A549 (cell line): Measurements from ENCODE around the gene BRDT. TPM values are rescaled to one million over a fixed set of nuclear protein-coding genes. Genes with fewer than 3 reads are reported as not detected.

Experiments used
- ATAC-seq, 2 experiments: fragments of 200-7000 bp in 1 of 2; fragments of >200 bp in 1 of 2; cut with Nextera tagmentation in 1 of 2; cut with Tn5 transposase in 1 of 2; 3 replicates each; pipeline versions ENCODE4 v1.8.0 to v1.9.1; 2018 to 2020; ENCODE audit warnings: mild to moderate bottlenecking in 1 of 2, moderate library complexity in 1 of 2
- CTCF ChIA-PET: fragments of 300-600 bp; sonication (Branson Sonifier 250); formaldehyde crosslinking; extraction: SDS; loops from one replicate; lab custom pipeline; 2021; ENCODE audit warnings: antibody characterized with exemption, inconsistent platforms; lab: Yijun Ruan, JAX
- POLR2A ChIA-PET: fragments of 350-600 bp; formaldehyde crosslinking; extraction: SDS; loops from one replicate; lab custom pipeline; 2021; ENCODE audit warnings: antibody characterized with exemption, inconsistent platforms; lab: Yijun Ruan, JAX
- DNase-seq, 2 experiments: peaks; one replicate each; pipeline versions ENCODE4 v3.0.0 to v3.0.0-alpha.2; 2011 to 2016; ENCODE audit warnings: low read depth in 1 of 2, low spot score in 1 of 2
- FAIRE-seq: peaks from 2 replicates; lab custom pipeline; 2011; peaks lifted over from hg19 to GRCh38; lab: Jason Lieb, UNC
- H3K27ac ChIP-seq, 2 experiments: fragments of >200 bp; sonication (Bioruptor Twin); formaldehyde crosslinking; 3 replicates each; pipeline ENCODE4 v1.5.1; 2016 to 2017
- H3K4me1 ChIP-seq: fragments of >200 bp; sonication (Bioruptor Twin); formaldehyde crosslinking; 3 replicates; pipeline ENCODE4 v1.6.1; 2016
- H3K4me2 ChIP-seq: fragments of >200 bp; sonication (Bioruptor Twin); formaldehyde crosslinking; 3 replicates; pipeline ENCODE4 v1.6.1; 2016
- H3K4me3 ChIP-seq: fragments of >200 bp; sonication (Bioruptor Twin); formaldehyde crosslinking; 3 replicates; pipeline ENCODE4 v1.5.1; 2016
- H3K9me3 ChIP-seq: fragments of >200 bp; sonication (Bioruptor Twin); formaldehyde crosslinking; 3 replicates; pipeline ENCODE4 v1.6.1; 2016
- BCL3 ChIP-seq: fragments of >200 bp; sonication (Bioruptor Twin); formaldehyde crosslinking; IDR thresholded peaks from 3 replicates; pipeline ENCODE4 v1.6.1; 2016
- BHLHE40 ChIP-seq: IDR thresholded peaks from 2 replicates; pipeline ENCODE4 v1.6.1; 2012; ENCODE audit warnings: low read depth, low read length, inconsistent platforms
- CBX2 ChIP-seq: fragments of 200-600 bp; sonication (generic); IDR thresholded peaks from 2 replicates; pipeline ENCODE4 v1.6.1; 2016; ENCODE audit warnings: low read depth, mild to moderate bottlenecking, borderline replicate concordance
- ELK1 ChIP-seq: fragments of 150-350 bp; IDR thresholded peaks from 2 replicates; pipeline ENCODE4 v1.6.1; 2014; ENCODE audit warnings: low read depth, mild to moderate bottlenecking, low read length
- FOSB ChIP-seq: fragments of 250-450 bp; sonication (Bioruptor Pico); IDR thresholded peaks from 2 replicates; pipeline ENCODE4 v1.5.0; 2020; ENCODE audit warnings: mild to moderate bottlenecking, moderate library complexity
- FOSL2 ChIP-seq, 2 experiments: fragments of 450-650 bp in 1 of 2; fragments of >200 bp in 1 of 2; sonication (Bioruptor Twin) in 1 of 2; formaldehyde crosslinking; IDR thresholded peaks; 2 replicates each; pipeline versions ENCODE4 v1.5.0 to v1.6.1; 2016 to 2020; ENCODE audit warnings: mild to moderate bottlenecking in 1 of 2, moderate library complexity in 1 of 2
- HDAC2 ChIP-seq: fragments of 200-600 bp; sonication (generic); IDR thresholded peaks from 2 replicates; pipeline ENCODE4 v1.6.1; 2016
- HES2 ChIP-seq: fragments of >200 bp; sonication (Bioruptor Twin); formaldehyde crosslinking; IDR thresholded peaks from 2 replicates; pipeline ENCODE4 v1.6.1; 2016
- HMGXB4 ChIP-seq: fragments of 250-450 bp; sonication (Bioruptor Pico); IDR thresholded peaks from 2 replicates; pipeline ENCODE4 v1.5.0; 2021; ENCODE audit warnings: mild to moderate bottlenecking, moderate library complexity, borderline replicate concordance
- HOXB13 ChIP-seq: fragments of 250-450 bp; sonication (Bioruptor Pico); IDR thresholded peaks from 2 replicates; pipeline ENCODE4 v1.5.0; 2020; ENCODE audit warnings: low read depth, mild to moderate bottlenecking, moderate library complexity
- JUNB ChIP-seq: fragments of >200 bp; sonication (Bioruptor Twin); formaldehyde crosslinking; IDR thresholded peaks from 2 replicates; pipeline ENCODE4 v1.6.1; 2016
- KDM1A ChIP-seq: fragments of 200-600 bp; sonication (generic); IDR thresholded peaks from 2 replicates; pipeline ENCODE4 v1.6.1; 2016; ENCODE audit warnings: low read depth, mild to moderate bottlenecking
- MAFK ChIP-seq: fragments of 450-650 bp; IDR thresholded peaks from 2 replicates; pipeline ENCODE4 v1.6.1; 2014; ENCODE audit not compliant: partially characterized antibody
- MAX ChIP-seq: IDR thresholded peaks from 2 replicates; pipeline ENCODE4 v1.6.1; 2012
- NFE2L2 ChIP-seq: fragments of 150-350 bp; conservative IDR thresholded peaks from 2 replicates; pipeline ENCODE4 v1.6.1; 2014; ENCODE audit warnings: low read length
- NR3C1 ChIP-seq: fragments of >200 bp; sonication (Bioruptor Twin); formaldehyde crosslinking; IDR thresholded peaks from 3 replicates; pipeline ENCODE4 v1.6.1; 2017
- POLR2A ChIP-seq: IDR thresholded peaks from 2 replicates; pipeline ENCODE4 v1.6.1; 2012; ENCODE audit warnings: mild to moderate bottlenecking, low read length
- RAD21 ChIP-seq, 2 experiments: fragments of >200 bp in 1 of 2; sonication (Bioruptor Twin) in 1 of 2; formaldehyde crosslinking in 1 of 2; IDR thresholded peaks in 1 of 2; conservative IDR thresholded peaks in 1 of 2; 2 replicates in 1 of 2; 3 replicates in 1 of 2; pipeline ENCODE4 v1.6.1; 2012 to 2018; ENCODE audit warnings: inconsistent platforms in 1 of 2
- RARB ChIP-seq: fragments of 250-450 bp; sonication (Bioruptor Pico); IDR thresholded peaks from 2 replicates; pipeline ENCODE4 v1.8.0; 2021; ENCODE audit warnings: mild to moderate bottlenecking, moderate library complexity
- TFCP2L1 ChIP-seq: fragments of 250-450 bp; sonication (Bioruptor Pico); IDR thresholded peaks from 2 replicates; pipeline ENCODE4 v1.5.0; 2021; ENCODE audit warnings: mild to moderate bottlenecking
- TP53 ChIP-seq: fragments of 250-450 bp; sonication (Bioruptor Pico); IDR thresholded peaks from 2 replicates; pipeline ENCODE4 v1.5.0; 2021; ENCODE audit warnings: mild to moderate bottlenecking, moderate library complexity
- ZC3H11A ChIP-seq: fragments of 450-650 bp; IDR thresholded peaks from 2 replicates; pipeline ENCODE4 v1.6.1; 2014; ENCODE audit warnings: antibody characterized with exemption, mild to moderate bottlenecking
- WGBS: methylation state at CpG from one replicate; pipeline ENCODE4 v1.1.6; 2017; ENCODE audit errors: missing lambda C conversion rate; 5-methylcytosine and 5-hydroxymethylcytosine counted together
- polyA plus RNA-seq, 4 experiments: library from polyadenylated mRNA; depleted of rRNA in 3 of 4; stranded (reverse); fragments of >200 nt; fragmentation: RNase III in 1 of 4; extraction: RNeasy Plus Mini Kit Qiagen cat#74134 plus additional on column Dnase treatment in 1 of 4; gene quantifications; 2 replicates in 3 of 4; 3 replicates in 1 of 4; pipeline ENCODE4 v1.2.3, GENCODE V29; 2011 to 2017
- TF ChIP-seq, protein P1 (sequence below): fragments of 250-450 bp; sonication (Bioruptor Pico); IDR thresholded peaks from 2 replicates; pipeline ENCODE4 v1.5.0; 2020; ENCODE audit warnings: low read depth, mild to moderate bottlenecking, moderate library complexity
- TF ChIP-seq, protein P2 (sequence below): fragments of 450-650 bp; IDR thresholded peaks from 2 replicates; pipeline ENCODE4 v1.6.1; 2014; ENCODE audit warnings: antibody characterized with exemption
- TF ChIP-seq, protein P3 (sequence below): IDR thresholded peaks from 2 replicates; pipeline ENCODE4 v1.6.1; 2012; ENCODE audit warnings: low read depth, borderline replicate concordance

BRDT gene
- polyA plus RNA-seq, 2 of the 4 experiments (the other 2 are of a cell fraction), result not detected

- TF ChIP-seq HMGXB4 (CRISPR knock-in tag) (no peak), RAD21 (conservative IDR thresholded peaks at IDR 0.05 in 1 of 2, IDR thresholded peaks at IDR 0.05 in 1 of 2) (no peak), HDAC2 (no peak), POLR2A (no peak)
Observed at GRCh38 chr1:91940496-91940895, 8.7 kb upstream of the BRDT start (continued).

DNA sequence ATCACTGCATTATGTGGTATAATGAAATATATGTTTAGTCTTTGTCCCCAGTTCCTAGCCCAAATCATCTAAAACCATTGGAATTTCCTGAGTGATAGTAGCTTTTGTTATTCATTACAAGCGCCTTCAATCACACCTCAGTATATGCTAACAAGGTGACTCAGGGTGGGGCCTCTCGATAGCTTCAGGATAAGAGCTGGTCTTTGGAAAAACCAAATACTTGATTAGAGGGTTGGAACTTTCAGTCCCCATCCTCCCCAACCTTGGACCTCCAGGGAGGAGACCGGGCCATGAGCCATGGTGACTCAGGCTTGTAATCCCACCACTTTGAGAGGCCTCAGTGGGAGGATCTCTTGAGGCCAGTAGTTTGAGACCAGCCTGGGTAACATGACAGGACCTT, 5.1 kb upstream of the BRDT start:
- no peak for FAIRE-seq
- ChIA-PET POLR2A (no interaction called here), CTCF (no interaction called here)
- Histone ChIP-seq H3K9me3 (no peaks in the 10 kb centered on the region), H3K4me2 (no peak overlapping the region), H3K4me1 (no peaks in the 10 kb centered on the region), H3K27ac (no peak overlapping the region), H3K4me3 (no peak overlapping the region)
- TF ChIP-seq, protein P1, sequence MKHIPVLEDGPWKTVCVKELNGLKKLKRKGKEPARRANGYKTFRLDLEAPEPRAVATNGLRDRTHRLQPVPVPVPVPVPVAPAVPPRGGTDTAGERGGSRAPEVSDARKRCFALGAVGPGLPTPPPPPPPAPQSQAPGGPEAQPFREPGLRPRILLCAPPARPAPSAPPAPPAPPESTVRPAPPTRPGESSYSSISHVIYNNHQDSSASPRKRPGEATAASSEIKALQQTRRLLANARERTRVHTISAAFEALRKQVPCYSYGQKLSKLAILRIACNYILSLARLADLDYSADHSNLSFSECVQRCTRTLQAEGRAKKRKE (CRISPR knock-in tag), result no peak
- TF ChIP-seq, protein P2, sequence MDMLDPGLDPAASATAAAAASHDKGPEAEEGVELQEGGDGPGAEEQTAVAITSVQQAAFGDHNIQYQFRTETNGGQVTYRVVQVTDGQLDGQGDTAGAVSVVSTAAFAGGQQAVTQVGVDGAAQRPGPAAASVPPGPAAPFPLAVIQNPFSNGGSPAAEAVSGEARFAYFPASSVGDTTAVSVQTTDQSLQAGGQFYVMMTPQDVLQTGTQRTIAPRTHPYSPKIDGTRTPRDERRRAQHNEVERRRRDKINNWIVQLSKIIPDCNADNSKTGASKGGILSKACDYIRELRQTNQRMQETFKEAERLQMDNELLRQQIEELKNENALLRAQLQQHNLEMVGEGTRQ, result no peak
- no peak for TF ChIP-seq HOXB13 (CRISPR knock-in tag)
- TF ChIP-seq KDM1A, result no peak
- TF ChIP-seq TFCP2L1 (CRISPR knock-in tag), result no peak
- TF ChIP-seq NR3C1, result no peak
- TF ChIP-seq RAD21 (conservative IDR thresholded peaks at IDR 0.05 in 1 of 2, IDR thresholded peaks at IDR 0.05 in 1 of 2), result no peak
- no peak for TF ChIP-seq TP53
- TF ChIP-seq FOSB (CRISPR knock-in tag), result no peak
- TF ChIP-seq MAFK, result no peak
- TF ChIP-seq FOSL2 (IDR thresholded peaks at IDR 0.05), result no peak
- TF ChIP-seq FOSL2 (CRISPR knock-in tag; IDR thresholded peaks at IDR 0.05), result no peak
- TF ChIP-seq ELK1, result no peak
- no peak for TF ChIP-seq CBX2
- TF ChIP-seq HES2, result no peak
- no peak for TF ChIP-seq RARB (CRISPR knock-in tag)
- TF ChIP-seq BCL3, result no peak
- ATAC-seq, result no peak
- 86% methylated on average over 3 of the region's 3 CpGs for WGBS
- DNase-seq, result no peak

GRCh38 chr1:91948097-91948496, 1.1 kb upstream of the BRDT start:
- DNase-seq (no peak), FAIRE-seq (no peak), ATAC-seq (no peak)
- 89% methylated on average over 4 of the region's 4 CpGs for WGBS
- no peak overlapping the region for H3K27ac ChIP-seq
- ChIA-PET POLR2A (no interaction called here), CTCF (interaction anchor here (1.7 kb wide), 1 partner anchor 49 kb away, joined by 3 read pairs; no protein-coding TSS in a partner anchor)
- H3K9me3 ChIP-seq, result no peaks in the 10 kb centered on the region
- no peaks in the 10 kb centered on the region for H3K4me1 ChIP-seq
- no peak overlapping the region for H3K4me2 ChIP-seq
- no peak overlapping the region for H3K4me3 ChIP-seq
- TF ChIP-seq POLR2A, result no peak
- no peak for TF ChIP-seq JUNB
- TF ChIP-seq MAX, result no peak
- TF ChIP-seq ZC3H11A, result no peak
- TF ChIP-seq, protein P1 (CRISPR knock-in tag), result no peak
- TF ChIP-seq, protein P3, sequence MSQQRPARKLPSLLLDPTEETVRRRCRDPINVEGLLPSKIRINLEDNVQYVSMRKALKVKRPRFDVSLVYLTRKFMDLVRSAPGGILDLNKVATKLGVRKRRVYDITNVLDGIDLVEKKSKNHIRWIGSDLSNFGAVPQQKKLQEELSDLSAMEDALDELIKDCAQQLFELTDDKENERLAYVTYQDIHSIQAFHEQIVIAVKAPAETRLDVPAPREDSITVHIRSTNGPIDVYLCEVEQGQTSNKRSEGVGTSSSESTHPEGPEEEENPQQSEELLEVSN, result no peak
- no peak for TF ChIP-seq NFE2L2
- no peak for TF ChIP-seq BHLHE40
